ENCODE measurements around the gene CLEC20A.

GRCh38 chr1:178529364-178530036 is 32.7 kb upstream of the CLEC20A start:
- TF ChIP-seq EZH2 (IDR thresholded peaks at IDR 0.05; ENCODE audit: insufficient read depth, poor library complexity, severe bottlenecking) = no peak
- no peak for TF ChIP-seq EZH2phosphoT487 (IDR thresholded peaks at IDR 0.05; ENCODE audit: insufficient read depth, low read depth)
